HG03457 (cell line): ENCODE data around the gene FEM1B.

ENCODE experiments used
- ATAC-seq: cut with Tn5 transposase; IDR thresholded peaks from one replicate; pipeline ENCODE4 v1.9.1; 2021; ENCODE audit warnings: moderate number of reproducible peaks; ENCODE audit not compliant: unreplicated experiment

Gene FEM1B

DNA sequence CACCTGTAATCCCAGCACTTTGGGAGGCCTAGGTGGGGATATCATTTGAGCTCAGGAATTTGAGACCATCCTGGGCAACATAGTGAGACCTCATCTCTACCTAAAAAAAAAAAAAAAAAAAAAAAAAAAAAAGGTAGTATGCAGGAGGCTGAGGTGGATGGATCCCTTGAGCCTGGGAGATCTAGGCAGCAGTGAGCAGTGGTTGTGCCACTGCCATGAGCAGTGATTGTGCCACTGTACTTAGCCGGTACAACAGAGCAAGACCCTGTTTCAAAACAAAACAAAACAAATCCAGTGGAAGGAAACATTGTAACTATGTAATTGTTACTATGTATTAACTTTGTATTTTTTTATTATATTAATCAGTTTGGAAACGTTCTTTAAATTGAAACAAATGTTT, 5.9 kb downstream of the FEM1B start:
- no peak for ATAC-seq

DNA sequence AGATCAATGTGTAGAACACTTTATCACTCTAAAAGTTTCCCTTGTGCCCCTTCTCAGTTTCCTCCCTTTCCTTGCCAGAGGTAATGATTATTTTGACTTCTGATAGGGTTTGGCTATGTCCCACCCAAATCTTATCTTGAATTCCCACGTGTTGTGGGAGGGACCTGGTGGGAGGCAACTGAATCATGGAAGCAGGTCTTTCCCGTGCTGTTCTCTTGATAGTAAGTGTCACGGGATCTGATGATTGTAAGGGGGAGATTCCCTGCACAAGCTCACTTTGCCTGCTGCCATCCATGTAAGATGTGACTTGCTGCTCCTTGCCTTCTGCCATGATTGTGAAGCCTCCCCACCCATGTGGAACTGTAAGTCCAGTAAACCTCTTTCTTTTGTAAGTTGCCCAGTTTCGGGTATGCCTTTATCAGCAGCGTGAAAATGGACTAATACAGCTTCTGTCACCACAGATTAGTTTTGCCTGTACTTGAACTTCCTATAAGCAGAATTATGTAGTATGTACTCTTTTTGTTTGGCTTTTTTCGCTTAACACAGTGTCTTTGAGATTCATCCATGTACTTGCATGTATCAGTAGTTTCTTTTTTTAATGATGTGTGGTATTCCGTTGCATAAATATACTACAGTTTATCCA, 7.2 kb downstream of the FEM1B start:
- ATAC-seq, result no peak

GRCh38 chr15:68285259-68285980, 7.9 kb downstream of the FEM1B start:
- no peak for ATAC-seq

GRCh38 chr15:68286256-68286655, 8.7 kb downstream of the FEM1B start:
- no peak for ATAC-seq

- ATAC-seq, result no peak
These were observed 11.5 kb downstream of the FEM1B start for GRCh38 chr15:68289057-68289456.

- ATAC-seq, result no peak
These were observed 12.2 kb downstream of the FEM1B start for GRCh38 chr15:68289621-68290352.

DNA sequence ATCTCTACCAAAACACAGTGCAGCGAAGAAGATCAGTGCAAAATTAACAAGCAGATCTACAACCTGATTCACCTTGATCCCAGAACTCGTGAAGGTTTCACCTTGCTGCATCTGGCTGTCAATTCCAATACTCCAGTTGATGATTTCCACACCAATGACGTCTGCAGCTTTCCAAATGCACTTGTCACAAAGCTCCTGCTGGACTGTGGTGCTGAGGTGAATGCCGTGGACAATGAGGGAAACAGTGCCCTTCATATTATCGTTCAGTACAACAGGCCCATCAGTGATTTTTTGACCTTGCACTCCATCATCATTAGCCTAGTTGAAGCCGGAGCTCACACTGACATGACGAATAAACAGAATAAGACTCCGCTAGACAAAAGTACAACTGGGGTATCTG, 13.2 kb downstream of the FEM1B start:
- ATAC-seq, result no peak

DNA sequence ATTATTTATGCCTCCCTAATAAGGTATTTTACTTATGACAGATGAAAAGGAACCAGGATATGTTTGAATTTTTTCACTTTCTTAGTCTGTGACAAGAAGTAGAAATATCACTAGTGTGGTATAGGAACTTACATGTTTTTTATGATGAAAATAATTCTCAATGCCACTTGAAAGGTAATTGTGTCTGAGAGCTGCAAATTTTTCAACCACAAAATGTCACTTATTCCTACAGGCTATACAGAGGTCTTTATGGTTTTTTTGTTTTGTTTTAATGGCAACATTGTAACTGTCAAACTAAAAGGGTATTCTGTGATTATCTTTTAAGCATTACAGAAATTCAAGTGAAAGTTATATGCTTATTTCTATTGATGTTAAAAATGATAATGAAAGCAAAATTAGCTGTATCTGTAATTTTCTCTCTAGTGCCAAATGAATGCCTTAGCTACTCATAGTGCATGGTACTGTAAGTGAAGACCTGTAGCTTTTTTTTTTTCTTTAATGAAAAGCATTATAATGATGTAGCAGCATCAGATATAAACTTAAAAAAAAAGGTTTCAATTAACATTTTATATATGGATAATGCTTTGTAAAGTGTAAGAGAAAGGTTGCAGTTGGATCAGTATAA, 14.7 kb downstream of the FEM1B start:
- no peak for ATAC-seq

DNA sequence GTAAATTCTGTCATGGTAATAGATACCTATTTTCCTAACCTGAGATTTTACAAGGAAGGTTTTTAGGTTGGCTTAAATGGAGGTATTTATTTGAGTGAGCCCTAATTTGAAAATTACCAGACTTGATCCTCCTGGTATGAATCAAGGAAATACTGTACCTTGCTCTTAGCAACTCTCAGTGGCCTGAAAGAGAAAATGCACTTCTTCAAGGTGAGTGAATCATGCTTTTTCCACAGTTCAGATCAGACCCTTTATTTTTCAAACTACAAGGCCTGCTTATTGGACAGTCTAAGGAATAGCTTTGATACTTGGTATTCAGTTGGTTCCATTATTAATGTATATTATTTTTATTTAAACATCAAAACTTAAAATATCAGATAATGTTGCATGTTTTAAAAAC, 15.4 kb downstream of the FEM1B start:
- ATAC-seq, result no peak

GRCh38 chr15:68295014-68295805, 17.7 kb downstream of the FEM1B start:
- ATAC-seq, result no peak

DNA sequence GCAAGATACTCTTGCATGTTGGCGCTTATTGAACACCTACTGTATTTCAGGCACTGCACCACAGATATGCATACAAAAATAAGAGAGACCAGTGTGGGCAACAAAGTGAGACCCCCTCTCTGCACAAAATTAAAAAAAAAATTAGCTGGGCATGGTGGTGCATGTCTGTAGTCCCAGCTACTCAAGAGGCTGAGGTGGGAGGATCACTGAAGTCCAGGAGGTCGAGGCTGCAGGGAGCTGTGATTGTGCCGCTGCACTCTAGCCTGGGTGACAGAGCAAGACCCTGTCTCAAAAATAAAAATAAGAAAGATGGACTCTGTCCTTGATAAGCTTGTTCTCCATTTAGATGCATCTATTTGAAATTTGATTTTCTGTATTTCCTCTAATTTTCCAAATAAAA, 20.8 kb downstream of the FEM1B start:
- no peak for ATAC-seq

- peak; percentile 71 for ATAC-seq
These were observed 21.4 kb downstream of the FEM1B start for GRCh38 chr15:68298882-68299381.

GRCh38 chr15:68299436-68299835, 21.9 kb downstream of the FEM1B start:
- ATAC-seq, result no peak

- no peak for ATAC-seq
These were observed 22.8 kb downstream of the FEM1B start for GRCh38 chr15:68300115-68300940.

- no peak for ATAC-seq
These were observed 23.8 kb downstream of the FEM1B start for GRCh38 chr15:68301301-68301700.

- no peak for ATAC-seq
These were observed 25.2 kb downstream of the FEM1B start for GRCh38 chr15:68302729-68303128.

GRCh38 chr15:68303134-68303533, 25.6 kb downstream of the FEM1B start:
- no peak for ATAC-seq

GRCh38 chr15:68303560-68304436, 26.3 kb downstream of the FEM1B start:
- no peak for ATAC-seq
